ENCODE data around the gene HIP1R.

- TF ChIP-seq CTCF (IDR thresholded peaks at IDR 0.05) (no peak), POLR2A (IDR thresholded peaks at IDR 0.05) (no peak)
Measured at GRCh38 chr12:122854554-122854953, 19.3 kb downstream of the HIP1R start.

Data from esophagus squamous epithelium (tissue), 4 donors.